HG02970 (cell line): ENCODE results near the gene FOXL3.
"Not testable (repeated sequence)": the region's sequence is repeated elsewhere in the genome, so short reads cannot be mapped to it uniquely, and the experiment has no call there.

Source experiments
- ATAC-seq: cut with Tn5 transposase; IDR thresholded peaks from one replicate; pipeline ENCODE4 v1.9.1; 2021; ENCODE audit warnings: mild to moderate bottlenecking, moderate library complexity, moderate number of reproducible peaks; ENCODE audit not compliant: unreplicated experiment, low FRiP score

Gene FOXL3

GRCh38 chr7:254337-255037 lies 35.5 kb upstream of the FOXL3 start:
- no peak for ATAC-seq

- no peak for ATAC-seq
These were observed 34.9 kb upstream of the FOXL3 start for GRCh38 chr7:255038-255435.

GRCh38 chr7:255721-256361 lies 34.1 kb upstream of the FOXL3 start:
- ATAC-seq, result no peak

DNA sequence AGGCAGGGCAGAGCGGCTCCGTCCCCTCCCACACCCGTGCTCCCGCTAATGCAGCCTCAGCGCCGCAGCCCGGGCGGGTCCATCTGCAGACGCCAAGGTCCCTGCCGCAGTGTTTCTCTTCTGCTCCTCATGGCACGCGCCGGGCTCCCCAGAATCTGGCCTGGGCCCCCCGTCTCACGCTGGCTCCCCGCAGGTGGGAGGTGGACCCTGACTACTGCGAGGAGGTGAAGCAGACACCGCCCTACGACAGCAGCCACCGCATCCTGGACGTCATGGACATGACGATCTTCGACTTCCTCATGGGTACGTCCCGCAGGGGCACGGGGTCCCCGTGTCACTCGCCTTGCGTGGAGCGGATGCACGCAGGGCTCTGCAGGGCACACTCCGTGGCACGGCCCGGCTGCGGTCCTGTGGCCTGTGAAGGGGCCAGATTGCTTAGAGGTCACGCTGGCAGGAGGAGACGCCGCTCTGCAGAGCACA lies 33.5 kb upstream of the FOXL3 start:
- no peak for ATAC-seq

GRCh38 chr7:256981-257646 lies 32.9 kb upstream of the FOXL3 start:
- no peak for ATAC-seq

DNA sequence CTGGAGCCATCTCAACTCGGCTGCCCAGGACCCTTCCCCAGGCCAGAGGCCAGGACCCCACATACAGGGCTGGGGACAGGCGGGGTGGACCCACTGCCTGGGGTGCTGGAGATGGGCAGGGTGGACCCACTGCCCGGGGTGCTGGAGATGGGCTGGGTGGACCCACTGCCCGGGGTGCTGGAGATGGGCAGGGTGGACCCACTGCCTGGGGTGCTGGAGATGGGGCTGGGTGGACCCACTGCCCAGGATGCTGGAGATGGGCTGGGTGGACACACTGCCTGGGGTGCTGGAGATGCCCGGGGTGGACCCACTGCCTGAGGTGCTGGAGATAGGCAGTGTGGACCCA lies 32.4 kb upstream of the FOXL3 start:
- ATAC-seq, result no peak

DNA sequence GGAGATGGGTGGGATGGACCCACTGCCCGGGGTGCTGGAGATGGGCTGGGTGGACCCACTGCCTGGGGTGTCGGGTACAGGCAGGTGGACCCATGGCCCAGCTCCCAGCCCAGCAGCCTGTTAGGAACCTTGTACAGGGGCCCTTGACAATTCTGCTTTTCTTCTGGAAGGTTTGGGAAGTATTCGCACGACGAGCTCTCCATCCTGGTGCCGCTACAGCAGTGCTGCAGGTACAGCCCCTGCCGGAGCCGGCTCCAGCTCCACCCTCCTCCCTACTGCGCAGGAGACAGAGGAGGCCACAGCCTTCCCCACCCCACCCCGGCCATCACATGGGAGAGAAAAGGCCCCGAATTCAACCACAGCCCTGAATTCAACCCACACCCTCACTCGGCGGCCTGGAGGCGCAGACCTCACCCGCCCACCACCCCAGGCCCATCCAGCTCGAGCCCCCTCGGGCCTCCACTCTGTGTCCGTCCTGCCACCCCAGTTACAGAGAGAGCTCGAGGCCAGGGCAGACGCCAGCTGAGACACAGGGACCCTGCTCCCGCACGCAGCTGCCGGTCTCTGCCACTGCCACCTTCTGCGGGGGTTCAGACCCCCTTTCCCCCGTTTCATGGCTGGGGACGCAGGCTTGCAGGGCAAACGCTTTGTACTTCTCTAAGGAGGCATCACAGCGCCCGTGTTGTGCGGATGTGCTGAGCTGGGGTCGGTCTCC lies 31.3 kb upstream of the FOXL3 start:
- no peak for ATAC-seq

GRCh38 chr7:259191-259505 lies 30.8 kb upstream of the FOXL3 start:
- ATAC-seq, result no peak

DNA sequence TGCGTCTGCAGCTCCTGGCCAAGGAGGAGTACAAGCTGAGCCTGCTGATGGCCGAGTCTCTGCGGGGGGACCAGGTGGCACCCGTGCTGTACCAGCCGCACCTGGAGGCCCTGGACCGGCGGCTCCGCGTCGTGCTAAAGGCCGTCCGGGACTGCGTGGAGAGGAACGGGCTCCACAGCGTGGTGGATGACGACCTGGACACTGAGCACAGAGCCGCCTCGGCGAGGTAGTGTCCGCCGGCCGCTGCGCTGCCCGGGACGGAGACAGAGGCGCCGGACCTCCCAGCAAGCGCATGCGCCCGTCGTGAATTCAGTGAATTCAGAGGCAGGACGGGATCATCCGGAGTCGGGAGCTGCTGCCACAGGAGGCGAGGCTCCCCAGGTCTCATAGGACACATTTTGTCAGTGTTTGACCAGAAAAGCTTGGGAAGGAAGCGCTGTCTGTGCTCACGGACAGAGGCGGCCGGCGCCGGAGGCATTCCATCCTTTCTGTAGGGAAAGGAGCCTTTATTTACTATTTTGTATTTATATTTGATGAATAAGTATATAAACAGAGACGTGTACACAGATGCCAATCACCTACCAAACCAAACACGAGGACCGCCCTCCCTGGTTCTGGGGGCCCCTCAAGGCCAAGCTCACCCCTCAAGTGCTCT lies 30.1 kb upstream of the FOXL3 start:
- no peak for ATAC-seq

GRCh38 chr7:260441-261281 lies 29.3 kb upstream of the FOXL3 start:
- no peak for ATAC-seq

- ATAC-seq, result no peak
These were observed 28.4 kb upstream of the FOXL3 start for GRCh38 chr7:261341-262250.

DNA sequence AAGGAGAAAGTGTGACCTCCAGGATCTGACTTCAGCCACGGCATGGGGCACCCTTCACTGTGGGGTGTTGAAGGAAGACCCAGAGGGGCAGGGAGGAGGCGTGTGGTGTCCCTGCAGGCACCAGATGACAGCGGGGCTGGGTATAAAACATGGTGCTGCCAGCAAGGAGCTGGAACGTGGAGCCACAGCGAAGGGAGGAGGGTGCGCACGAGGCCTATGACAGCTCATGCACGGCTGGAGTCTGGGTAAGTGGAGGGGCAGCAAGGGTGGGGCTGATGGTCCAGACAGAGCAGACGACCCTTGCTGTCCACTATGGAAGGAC lies 27.8 kb upstream of the FOXL3 start:
- ATAC-seq, result no peak

GRCh38 chr7:262631-263311 lies 27.2 kb upstream of the FOXL3 start:
- ATAC-seq, result not testable (repeated sequence)

DNA sequence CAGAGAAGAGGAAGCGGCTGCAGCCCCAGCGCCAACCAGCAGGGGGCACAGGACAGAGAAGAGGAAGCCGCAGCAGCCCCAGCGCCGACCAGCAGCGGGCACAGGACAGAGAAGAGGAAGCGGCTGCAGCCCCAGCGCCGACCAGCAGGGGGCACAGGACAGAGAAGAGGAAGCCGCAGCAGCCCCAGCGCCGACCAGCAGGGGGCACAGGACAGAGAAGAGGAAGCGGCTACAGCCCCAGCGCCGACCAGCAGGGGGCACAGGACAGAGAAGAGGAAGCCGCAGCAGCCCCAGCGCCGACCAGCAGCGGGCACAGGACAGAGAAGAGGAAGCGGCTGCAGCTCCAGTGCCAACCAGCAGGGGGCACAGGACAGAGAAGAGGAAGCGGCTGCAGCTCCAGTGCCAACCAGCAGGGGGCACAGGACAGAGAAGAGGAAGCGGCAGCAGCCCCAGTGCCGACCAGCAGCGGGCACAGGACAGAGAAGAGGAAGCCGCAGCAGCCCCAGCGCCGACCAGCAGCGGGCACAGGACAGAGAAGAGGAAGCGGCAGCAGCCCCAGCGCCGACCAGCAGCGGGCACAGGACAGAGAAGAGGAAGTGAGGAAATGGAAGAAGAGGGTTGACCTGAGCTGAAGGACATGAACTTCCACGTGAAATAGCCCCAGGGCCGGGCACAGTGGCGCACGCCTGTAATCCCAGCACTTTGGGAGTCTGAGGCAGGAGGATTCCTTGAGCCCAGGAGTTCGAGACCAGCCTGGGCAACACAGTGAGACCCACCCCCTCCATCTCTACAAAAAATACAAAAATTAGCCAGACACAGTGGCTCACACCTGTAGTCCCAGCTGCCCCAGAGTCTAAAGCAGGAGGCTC lies 26.3 kb upstream of the FOXL3 start:
- not testable (repeated sequence) for ATAC-seq

DNA sequence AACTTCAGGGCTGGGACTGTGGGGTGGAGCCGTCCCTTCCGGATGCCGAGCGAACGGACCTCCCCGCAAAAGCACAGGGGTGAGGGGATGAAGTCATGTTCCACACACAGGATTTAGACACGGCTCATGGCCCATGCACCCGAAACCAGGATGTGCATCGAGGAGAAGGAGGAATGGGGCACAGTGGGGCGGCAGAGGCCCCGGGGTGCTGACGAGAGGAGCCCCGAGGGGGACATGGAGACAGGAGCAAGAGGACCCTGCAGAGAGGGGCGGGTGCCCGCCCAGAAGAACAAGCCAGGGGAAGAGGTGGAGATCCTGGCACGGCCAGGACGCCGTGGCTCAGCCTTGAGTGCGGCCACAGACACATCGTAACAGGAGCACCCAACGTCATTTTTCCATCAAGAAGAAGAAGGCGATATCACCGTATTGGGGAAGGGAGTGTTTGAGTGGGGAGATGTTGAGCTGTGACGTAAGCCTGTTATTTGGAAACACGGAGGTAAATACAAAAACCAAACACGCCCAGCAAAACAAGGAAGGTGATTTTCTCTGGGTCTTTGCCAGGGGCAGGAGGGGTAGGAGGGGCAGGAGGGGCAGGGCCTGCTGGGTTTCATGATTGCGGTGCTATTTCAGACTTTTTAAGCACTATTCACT lies 25.3 kb upstream of the FOXL3 start:
- ATAC-seq, result no peak

- ATAC-seq, result no peak
These were observed 24.6 kb upstream of the FOXL3 start for GRCh38 chr7:265192-265997.
